A549 (cell line): Measurements from ENCODE around the gene VNN1. TPM values are rescaled to one million over a fixed set of nuclear protein-coding genes. Genes with fewer than 3 reads are reported as not detected.

Experiments
- ATAC-seq, 2 experiments: fragments of 200-7000 bp in 1 of 2; fragments of >200 bp in 1 of 2; cut with Nextera tagmentation in 1 of 2; cut with Tn5 transposase in 1 of 2; 3 replicates each; pipeline versions ENCODE4 v1.8.0 to v1.9.1; 2018 to 2020; ENCODE audit warnings: mild to moderate bottlenecking in 1 of 2, moderate library complexity in 1 of 2
- CTCF ChIA-PET: fragments of 300-600 bp; sonication (Branson Sonifier 250); formaldehyde crosslinking; extraction: SDS; loops from one replicate; lab custom pipeline; 2021; ENCODE audit warnings: antibody characterized with exemption, inconsistent platforms; lab: Yijun Ruan, JAX
- POLR2A ChIA-PET: fragments of 350-600 bp; formaldehyde crosslinking; extraction: SDS; loops from one replicate; lab custom pipeline; 2021; ENCODE audit warnings: antibody characterized with exemption, inconsistent platforms; lab: Yijun Ruan, JAX
- DNase-seq, 2 experiments: peaks; one replicate each; pipeline versions ENCODE4 v3.0.0 to v3.0.0-alpha.2; 2011 to 2016; ENCODE audit warnings: low read depth in 1 of 2, low spot score in 1 of 2
- FAIRE-seq: peaks from 2 replicates; lab custom pipeline; 2011; peaks lifted over from hg19 to GRCh38; lab: Jason Lieb, UNC
- H3K27ac ChIP-seq, 2 experiments: fragments of >200 bp; sonication (Bioruptor Twin); formaldehyde crosslinking; 3 replicates each; pipeline ENCODE4 v1.5.1; 2016 to 2017
- H3K4me1 ChIP-seq: fragments of >200 bp; sonication (Bioruptor Twin); formaldehyde crosslinking; 3 replicates; pipeline ENCODE4 v1.6.1; 2016
- H3K4me2 ChIP-seq: fragments of >200 bp; sonication (Bioruptor Twin); formaldehyde crosslinking; 3 replicates; pipeline ENCODE4 v1.6.1; 2016
- H3K4me3 ChIP-seq: fragments of >200 bp; sonication (Bioruptor Twin); formaldehyde crosslinking; 3 replicates; pipeline ENCODE4 v1.5.1; 2016
- H3K9me3 ChIP-seq: fragments of >200 bp; sonication (Bioruptor Twin); formaldehyde crosslinking; 3 replicates; pipeline ENCODE4 v1.6.1; 2016
- CHD4 ChIP-seq: fragments of 200-600 bp; sonication (generic); IDR thresholded peaks from 2 replicates; pipeline ENCODE4 v1.6.1; 2016; ENCODE audit warnings: antibody characterized with exemption, mild to moderate bottlenecking, borderline replicate concordance
- EP300 ChIP-seq, 2 experiments: fragments of >200 bp; sonication (Bioruptor Twin); formaldehyde crosslinking; IDR thresholded peaks; 2 replicates in 1 of 2; 3 replicates in 1 of 2; pipeline ENCODE4 v1.6.1; 2016 to 2017
- FOSL2 ChIP-seq, 2 experiments: fragments of 450-650 bp in 1 of 2; fragments of >200 bp in 1 of 2; sonication (Bioruptor Twin) in 1 of 2; formaldehyde crosslinking; IDR thresholded peaks; 2 replicates each; pipeline versions ENCODE4 v1.5.0 to v1.6.1; 2016 to 2020; ENCODE audit warnings: mild to moderate bottlenecking in 1 of 2, moderate library complexity in 1 of 2
- HEYL ChIP-seq: fragments of 250-450 bp; sonication (Bioruptor Pico); IDR thresholded peaks from 2 replicates; pipeline ENCODE4 v1.8.0; 2021; ENCODE audit warnings: mild to moderate bottlenecking, moderate library complexity
- HOXA7 ChIP-seq: fragments of 250-450 bp; sonication (Bioruptor Pico); IDR thresholded peaks from 2 replicates; pipeline ENCODE4 v1.5.0; 2020; ENCODE audit warnings: mild to moderate bottlenecking, moderate library complexity
- JUNB ChIP-seq: fragments of >200 bp; sonication (Bioruptor Twin); formaldehyde crosslinking; IDR thresholded peaks from 2 replicates; pipeline ENCODE4 v1.6.1; 2016
- KDM1A ChIP-seq: fragments of 200-600 bp; sonication (generic); IDR thresholded peaks from 2 replicates; pipeline ENCODE4 v1.6.1; 2016; ENCODE audit warnings: low read depth, mild to moderate bottlenecking
- MAFK ChIP-seq: fragments of 450-650 bp; IDR thresholded peaks from 2 replicates; pipeline ENCODE4 v1.6.1; 2014; ENCODE audit not compliant: partially characterized antibody
- NPAS2 ChIP-seq: fragments of 250-450 bp; sonication (Bioruptor Pico); IDR thresholded peaks from 2 replicates; pipeline ENCODE4 v1.8.0; 2022; ENCODE audit warnings: mild to moderate bottlenecking, moderate library complexity, borderline replicate concordance
- RAD21 ChIP-seq, 2 experiments: fragments of >200 bp in 1 of 2; sonication (Bioruptor Twin) in 1 of 2; formaldehyde crosslinking in 1 of 2; IDR thresholded peaks in 1 of 2; conservative IDR thresholded peaks in 1 of 2; 2 replicates in 1 of 2; 3 replicates in 1 of 2; pipeline ENCODE4 v1.6.1; 2012 to 2018; ENCODE audit warnings: inconsistent platforms in 1 of 2
- RARB ChIP-seq: fragments of 250-450 bp; sonication (Bioruptor Pico); IDR thresholded peaks from 2 replicates; pipeline ENCODE4 v1.8.0; 2021; ENCODE audit warnings: mild to moderate bottlenecking, moderate library complexity
- RFX5 ChIP-seq: fragments of 450-650 bp; IDR thresholded peaks from 2 replicates; pipeline ENCODE4 v1.7.1; 2014; ENCODE audit warnings: antibody characterized with exemption, mild to moderate bottlenecking, moderate library complexity
- ZFP36 ChIP-seq: fragments of 450-650 bp; IDR thresholded peaks from 2 replicates; pipeline ENCODE4 v1.6.1; 2014; ENCODE audit warnings: borderline replicate concordance; ENCODE audit not compliant: partially characterized antibody
- WGBS: methylation state at CpG from one replicate; pipeline ENCODE4 v1.1.6; 2017; ENCODE audit errors: missing lambda C conversion rate; 5-methylcytosine and 5-hydroxymethylcytosine counted together
- polyA plus RNA-seq, 4 experiments: library from polyadenylated mRNA; depleted of rRNA in 3 of 4; stranded (reverse); fragments of >200 nt; fragmentation: RNase III in 1 of 4; extraction: RNeasy Plus Mini Kit Qiagen cat#74134 plus additional on column Dnase treatment in 1 of 4; gene quantifications; 2 replicates in 3 of 4; 3 replicates in 1 of 4; pipeline ENCODE4 v1.2.3, GENCODE V29; 2011 to 2017
- TF ChIP-seq, protein P1 (sequence below): IDR thresholded peaks from 2 replicates; pipeline ENCODE4 v1.6.1; 2012; ENCODE audit warnings: low read depth, borderline replicate concordance
- TF ChIP-seq, protein P2 (sequence below): fragments of >200 bp; sonication (Bioruptor Twin); formaldehyde crosslinking; IDR thresholded peaks from 2 replicates; pipeline ENCODE4 v1.6.1; 2016
- TF ChIP-seq, protein P3 (sequence below): fragments of >200 bp; sonication (Bioruptor Twin); formaldehyde crosslinking; IDR thresholded peaks from 3 replicates; pipeline ENCODE4 v1.5.1; 2016
- TF ChIP-seq, protein P4 (sequence below): fragments of 250-450 bp; sonication (Bioruptor Pico); IDR thresholded peaks from 2 replicates; pipeline ENCODE4 v1.5.0; 2021; ENCODE audit warnings: mild to moderate bottlenecking, moderate library complexity, borderline replicate concordance

The VNN1 gene
- polyA plus RNA-seq, 2 of the 4 experiments (the other 2 are of a cell fraction): 0.03 to 0.09 TPM

DNA sequence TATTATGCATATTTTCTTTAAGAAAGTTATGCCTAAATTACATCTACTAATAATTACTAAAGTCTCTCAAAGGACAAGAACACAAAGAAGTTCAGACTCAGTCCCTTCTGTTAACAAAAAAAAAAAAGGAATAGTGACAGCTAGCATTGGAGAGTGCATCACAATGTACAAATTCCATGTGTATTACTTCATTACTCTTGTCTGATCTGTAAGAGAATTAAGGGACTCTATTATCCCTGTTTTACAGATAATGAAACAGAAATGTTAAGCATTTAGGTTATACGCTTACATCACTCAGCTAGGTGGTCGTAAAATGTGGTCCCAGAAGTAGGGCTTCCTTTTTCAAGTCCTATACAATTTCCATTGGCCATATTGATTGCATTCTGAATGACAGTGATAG lies 17.2 kb upstream of the VNN1 start:
- H3K4me3 ChIP-seq: no peak overlapping the region
- peak overlapping the region; percentile 60 for H3K4me2 ChIP-seq
- WGBS: 65% methylated on average over 2 of the region's 2 CpGs
- ChIA-PET POLR2A (no interaction called here), CTCF (interaction anchor here (0.8 to 1.4 kb wide), 3 partner anchors 15 to 201 kb away, joined by 3 to 4 read pairs (median 3); no protein-coding TSS in a partner anchor)
- FAIRE-seq (no peak), DNase-seq (no peak), ATAC-seq (no peak)
- H3K9me3 ChIP-seq: no peaks in the 10 kb centered on the region
- H3K4me1 ChIP-seq: peaks cover 30% of the 10 kb centered on the region
- TF ChIP-seq, protein P1, sequence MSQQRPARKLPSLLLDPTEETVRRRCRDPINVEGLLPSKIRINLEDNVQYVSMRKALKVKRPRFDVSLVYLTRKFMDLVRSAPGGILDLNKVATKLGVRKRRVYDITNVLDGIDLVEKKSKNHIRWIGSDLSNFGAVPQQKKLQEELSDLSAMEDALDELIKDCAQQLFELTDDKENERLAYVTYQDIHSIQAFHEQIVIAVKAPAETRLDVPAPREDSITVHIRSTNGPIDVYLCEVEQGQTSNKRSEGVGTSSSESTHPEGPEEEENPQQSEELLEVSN: no peak
- TF ChIP-seq RAD21 (conservative IDR thresholded peaks at IDR 0.05 in 1 of 2, IDR thresholded peaks at IDR 0.05 in 1 of 2) (no peak), MAFK (no peak), CHD4 (no peak)
- H3K27ac ChIP-seq: peak overlapping the region; percentile 6 to 34; a peak in 2 of 6 replicates

DNA sequence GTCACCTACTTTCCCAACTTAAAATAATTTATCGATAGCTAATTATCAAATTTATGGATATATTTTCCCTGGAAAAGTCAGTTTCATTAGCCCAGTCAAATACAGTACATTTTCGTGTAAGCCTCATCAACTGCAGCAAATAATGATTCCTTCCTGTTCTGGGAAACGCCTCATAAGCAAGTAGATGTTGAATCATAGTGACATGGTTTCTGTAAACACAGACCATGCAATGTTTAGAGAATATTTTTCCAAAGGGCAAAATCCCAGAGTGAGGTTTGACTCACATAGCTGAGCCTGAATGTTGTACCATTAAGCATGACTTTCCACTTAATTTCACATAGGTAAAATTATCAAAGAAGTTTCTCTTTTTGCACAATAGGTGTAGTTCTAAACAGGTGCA lies 16.7 kb upstream of the VNN1 start:
- H3K4me1 ChIP-seq: peaks cover 30% of the 10 kb centered on the region
- no peak overlapping the region for H3K4me3 ChIP-seq
- DNase-seq: peak in 1 of 2 experiments; percentile 62
- TF ChIP-seq NPAS2 (CRISPR knock-in tag) (no peak), ZFP36 (no peak), MAFK (peak; percentile 37), RFX5 (no peak), KDM1A (no peak), RARB (no peak), JUNB (no peak), EP300 (IDR thresholded peaks at IDR 0.05) (0 out of 5 replicates have a peak, but pooled peaks of 1 of the 2 experiments have one; percentile 26), FOSL2 (IDR thresholded peaks at IDR 0.05) (no peak), FOSL2 (CRISPR knock-in tag; IDR thresholded peaks at IDR 0.05) (peak; percentile 74), HEYL (CRISPR knock-in tag) (no peak), HOXA7 (CRISPR knock-in tag) (no peak)
- TF ChIP-seq, protein P2, sequence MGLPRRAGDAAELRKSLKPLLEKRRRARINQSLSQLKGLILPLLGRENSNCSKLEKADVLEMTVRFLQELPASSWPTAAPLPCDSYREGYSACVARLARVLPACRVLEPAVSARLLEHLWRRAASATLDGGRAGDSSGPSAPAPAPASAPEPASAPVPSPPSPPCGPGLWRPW: no peak
- TF ChIP-seq, protein P1: no peak
- TF ChIP-seq, protein P3, sequence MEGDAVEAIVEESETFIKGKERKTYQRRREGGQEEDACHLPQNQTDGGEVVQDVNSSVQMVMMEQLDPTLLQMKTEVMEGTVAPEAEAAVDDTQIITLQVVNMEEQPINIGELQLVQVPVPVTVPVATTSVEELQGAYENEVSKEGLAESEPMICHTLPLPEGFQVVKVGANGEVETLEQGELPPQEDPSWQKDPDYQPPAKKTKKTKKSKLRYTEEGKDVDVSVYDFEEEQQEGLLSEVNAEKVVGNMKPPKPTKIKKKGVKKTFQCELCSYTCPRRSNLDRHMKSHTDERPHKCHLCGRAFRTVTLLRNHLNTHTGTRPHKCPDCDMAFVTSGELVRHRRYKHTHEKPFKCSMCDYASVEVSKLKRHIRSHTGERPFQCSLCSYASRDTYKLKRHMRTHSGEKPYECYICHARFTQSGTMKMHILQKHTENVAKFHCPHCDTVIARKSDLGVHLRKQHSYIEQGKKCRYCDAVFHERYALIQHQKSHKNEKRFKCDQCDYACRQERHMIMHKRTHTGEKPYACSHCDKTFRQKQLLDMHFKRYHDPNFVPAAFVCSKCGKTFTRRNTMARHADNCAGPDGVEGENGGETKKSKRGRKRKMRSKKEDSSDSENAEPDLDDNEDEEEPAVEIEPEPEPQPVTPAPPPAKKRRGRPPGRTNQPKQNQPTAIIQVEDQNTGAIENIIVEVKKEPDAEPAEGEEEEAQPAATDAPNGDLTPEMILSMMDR: no peak
- TF ChIP-seq, protein P4, sequence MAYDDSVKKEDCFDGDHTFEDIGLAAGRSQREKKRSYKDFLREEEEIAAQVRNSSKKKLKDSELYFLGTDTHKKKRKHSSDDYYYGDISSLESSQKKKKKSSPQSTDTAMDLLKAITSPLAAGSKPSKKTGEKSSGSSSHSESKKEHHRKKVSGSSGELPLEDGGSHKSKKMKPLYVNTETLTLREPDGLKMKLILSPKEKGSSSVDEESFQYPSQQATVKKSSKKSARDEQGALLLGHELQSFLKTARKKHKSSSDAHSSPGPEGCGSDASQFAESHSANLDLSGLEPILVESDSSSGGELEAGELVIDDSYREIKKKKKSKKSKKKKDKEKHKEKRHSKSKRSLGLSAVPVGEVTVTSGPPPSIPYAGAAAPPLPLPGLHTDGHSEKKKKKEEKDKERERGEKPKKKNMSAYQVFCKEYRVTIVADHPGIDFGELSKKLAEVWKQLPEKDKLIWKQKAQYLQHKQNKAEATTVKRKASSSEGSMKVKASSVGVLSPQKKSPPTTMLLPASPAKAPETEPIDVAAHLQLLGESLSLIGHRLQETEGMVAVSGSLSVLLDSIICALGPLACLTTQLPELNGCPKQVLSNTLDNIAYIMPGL (CRISPR knock-in tag): no peak
- ChIA-PET CTCF (interaction anchor here (0.8 to 1.4 kb wide), 3 partner anchors 15 to 200 kb away, joined by 3 to 4 read pairs (median 3); no protein-coding TSS in a partner anchor), POLR2A (no interaction called here)
- ATAC-seq: peak; percentile 79 to 81; a peak in 5 of 6 replicates
- peak overlapping the region in 1 of 2 experiments; percentile 54; a peak in 3 of 6 replicates for H3K27ac ChIP-seq
- 1% methylated on average over 3 of the region's 3 CpGs for WGBS
- FAIRE-seq: no peak
- no peaks in the 10 kb centered on the region for H3K9me3 ChIP-seq
- peak overlapping the region; percentile 60 for H3K4me2 ChIP-seq
